Activated naive CD4-positive, alpha-beta T cell treated with anti-CD3 and anti-CD28 coated beads, Interleukin-2, amount 10 ng/mL, durations not matched to agents 7 days and 5 days (primary cell): ENCODE results near the gene MS4A10.

Experiments used
- CTCF ChIA-PET: fragments of 350-600 bp; sonication (Branson Sonifier 250); formaldehyde crosslinking; loops from one replicate; lab custom pipeline; 2021; ENCODE audit warnings: antibody characterized with exemption; lab: Charles Lee
- DNase-seq: peaks from one replicate; pipeline ENCODE4 v3.0.0-alpha.2; 2020
- H3K27ac Mint-ChIP-seq: one replicate; pipeline ENCODE4 v1.8.0; 2021; ENCODE audit warnings: mild to moderate bottlenecking, moderate library complexity, mixed read lengths
- H3K27me3 Mint-ChIP-seq: one replicate; pipeline ENCODE4 v1.8.0; 2021; ENCODE audit warnings: mild to moderate bottlenecking, mixed read lengths
- H3K36me3 Mint-ChIP-seq: one replicate; pipeline ENCODE4 v1.8.0; 2021; ENCODE audit warnings: mixed read lengths
- H3K4me1 Mint-ChIP-seq: one replicate; pipeline ENCODE4 v1.8.0; 2021; ENCODE audit warnings: mixed read lengths
- H3K4me3 Mint-ChIP-seq: one replicate; pipeline ENCODE4 v1.8.0; 2021; ENCODE audit warnings: mild to moderate bottlenecking, moderate library complexity, mixed read lengths
- H3K9me3 Mint-ChIP-seq: one replicate; pipeline ENCODE4 v1.8.0; 2021; ENCODE audit warnings: mixed read lengths

Gene MS4A10

GRCh38 chr11:60831501-60832079, 46.5 kb downstream of the MS4A10 start:
- Mint-ChIP-seq H3K4me3 (no peak overlapping the region), H3K27me3 (peaks cover 34% of the 10 kb centered on the region), H3K4me1 (peaks cover 13% of the 10 kb centered on the region), H3K9me3 (no peaks in the 10 kb centered on the region), H3K27ac (no peak overlapping the region), H3K36me3 (no peaks in the 10 kb centered on the region)
- CTCF ChIA-PET, result interaction anchor here (0.7 to 8.5 kb wide), 32 partner anchors 10 to 554 kb away, joined by 3 to 178 read pairs (median 4); partner anchors contain the start of genes CCDC86, PRPF19 and ZP1
- DNase-seq, result no peak

DNA sequence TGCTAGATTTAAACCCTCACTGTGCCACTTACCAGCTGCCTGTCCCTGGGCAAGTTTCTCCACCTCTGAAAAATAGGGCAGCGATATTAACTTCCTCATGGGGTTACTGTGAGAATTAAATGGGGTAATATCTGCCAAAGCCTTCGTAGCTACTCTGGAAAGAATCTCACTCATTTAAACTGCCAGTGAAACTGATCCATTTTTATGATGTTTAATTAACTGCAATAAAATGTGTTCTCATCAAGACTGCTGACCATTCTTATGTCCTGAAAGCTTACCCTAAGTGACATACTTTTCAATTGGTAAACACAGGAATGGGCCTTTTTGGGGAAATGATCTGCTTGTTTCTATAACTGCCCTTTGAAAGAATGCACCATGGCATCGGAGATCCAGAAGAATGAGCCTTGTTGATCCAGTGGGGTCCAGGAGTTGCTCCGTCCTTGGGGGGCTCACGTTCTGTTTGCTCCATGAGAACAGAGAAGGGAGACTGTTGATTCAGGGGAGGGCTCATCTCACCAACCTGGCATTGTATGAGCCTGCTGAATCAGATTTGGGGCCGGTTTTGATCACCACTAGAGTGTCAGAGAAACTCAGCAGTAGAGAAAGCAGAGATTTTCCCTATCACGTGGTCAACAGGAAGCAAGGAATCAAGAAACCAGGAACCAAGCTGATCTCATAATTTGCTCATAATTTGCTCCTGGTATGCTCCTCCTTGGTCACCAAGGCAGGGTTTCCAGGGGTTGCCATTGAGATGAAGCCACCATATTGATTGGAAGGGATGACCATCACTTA, 49.8 kb downstream of the MS4A10 start:
- H3K27me3 Mint-ChIP-seq, result peaks cover 27% of the 10 kb centered on the region
- H3K36me3 Mint-ChIP-seq, result no peaks in the 10 kb centered on the region
- CTCF ChIA-PET, result interaction anchor here (3.1 kb wide), 1 partner anchor 53 kb away, joined by 12 read pairs; no protein-coding TSS in a partner anchor
- no peak for DNase-seq
- H3K9me3 Mint-ChIP-seq, result no peaks in the 10 kb centered on the region
- no peak overlapping the region for H3K27ac Mint-ChIP-seq
- H3K4me1 Mint-ChIP-seq, result peaks cover 18% of the 10 kb centered on the region
- H3K4me3 Mint-ChIP-seq, result no peak overlapping the region

DNA sequence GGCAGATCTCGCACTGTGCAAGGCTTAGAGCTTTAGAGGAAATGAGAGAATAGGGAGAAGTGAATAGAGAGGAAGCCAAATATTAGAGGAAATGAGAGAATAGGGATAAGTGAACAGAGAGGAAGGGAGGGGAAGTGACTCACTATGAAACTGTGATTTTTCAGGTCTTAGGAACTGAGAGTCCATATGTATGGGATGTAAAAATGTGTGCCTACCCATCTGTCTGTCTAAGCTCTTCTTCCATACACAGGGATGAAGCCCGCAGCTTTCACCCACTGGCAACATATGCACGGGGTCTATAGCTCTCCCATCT, 50.4 kb downstream of the MS4A10 start:
- H3K27ac Mint-ChIP-seq, result no peak overlapping the region
- CTCF ChIA-PET, result interaction anchor here (3.1 kb wide), 1 partner anchor 52 kb away, joined by 12 read pairs; no protein-coding TSS in a partner anchor
- DNase-seq, result no peak

GRCh38 chr11:60836866-60837515, 51.9 kb downstream of the MS4A10 start:
- Mint-ChIP-seq H3K27me3 (peaks cover 26% of the 10 kb centered on the region), H3K27ac (no peak overlapping the region), H3K9me3 (peaks cover 1% of the 10 kb centered on the region), H3K36me3 (no peaks in the 10 kb centered on the region), H3K4me1 (peaks cover 31% of the 10 kb centered on the region), H3K4me3 (no peak overlapping the region)
- no peak for DNase-seq
- CTCF ChIA-PET, result interaction anchor here (1.9 kb wide), 1 partner anchor 52 kb away, joined by 15 read pairs; no protein-coding TSS in a partner anchor

More for the DNA sequence above, 50.4 kb downstream of the MS4A10 start:
- Mint-ChIP-seq H3K4me1 (peaks cover 21% of the 10 kb centered on the region), H3K4me3 (no peak overlapping the region), H3K9me3 (no peaks in the 10 kb centered on the region), H3K27me3 (peaks cover 27% of the 10 kb centered on the region), H3K36me3 (no peaks in the 10 kb centered on the region)

GRCh38 chr11:60838132-60838531, 53.0 kb downstream of the MS4A10 start:
- DNase-seq, result no peak
- CTCF ChIA-PET, result interaction anchor here (0.9 to 1.9 kb wide), 3 partner anchors 50 to 63 kb away, joined by 3 to 15 read pairs (median 3); no protein-coding TSS in a partner anchor
- no peak overlapping the region for H3K27ac Mint-ChIP-seq

GRCh38 chr11:60840470-60841430, 55.6 kb downstream of the MS4A10 start:
- no peak for DNase-seq

More at GRCh38 chr11:60838132-60838531, 53.0 kb downstream of the MS4A10 start:
- Mint-ChIP-seq H3K9me3 (peaks cover 1% of the 10 kb centered on the region), H3K4me1 (peaks cover 36% of the 10 kb centered on the region), H3K4me3 (no peak overlapping the region), H3K27me3 (peaks cover 22% of the 10 kb centered on the region), H3K36me3 (no peaks in the 10 kb centered on the region)

GRCh38 chr11:60841797-60842667, 56.9 kb downstream of the MS4A10 start, which contains the start of gene CCDC86:
TSS of gene CCDC86 (plus strand) at chr11:60842113. CDS start at chr11:60842125, 12 bp downstream.
- Mint-ChIP-seq H3K27me3 (peaks cover 9% of the 10 kb centered on the region), H3K36me3 (peaks cover 4% of the 10 kb centered on the region), H3K9me3 (peaks cover 1% of the 10 kb centered on the region), H3K27ac (peak within 1 kb of the TSS; percentile 90), H3K4me3 (peak within 1 kb of the TSS; percentile 87), H3K4me1 (peaks cover 47% of the 10 kb centered on the region)
- peak; percentile 98 for DNase-seq
- CTCF ChIA-PET, result interaction anchor here (1.0 to 8.5 kb wide), 3 partner anchors 11 to 57 kb away, joined by 3 to 47 read pairs (median 11); no protein-coding TSS in a partner anchor

More at GRCh38 chr11:60840470-60841430, 55.6 kb downstream of the MS4A10 start:
- peak overlapping the region; percentile 90 for H3K27ac Mint-ChIP-seq
- peaks cover 10% of the 10 kb centered on the region for H3K27me3 Mint-ChIP-seq
- H3K4me1 Mint-ChIP-seq, result peaks cover 52% of the 10 kb centered on the region
- CTCF ChIA-PET, result interaction anchor here (8.5 kb wide), 1 partner anchor 10 kb away, joined by 47 read pairs; no protein-coding TSS in a partner anchor
- H3K36me3 Mint-ChIP-seq, result peaks cover 4% of the 10 kb centered on the region
- H3K9me3 Mint-ChIP-seq, result peaks cover 1% of the 10 kb centered on the region
- H3K4me3 Mint-ChIP-seq, result peak overlapping the region; percentile 19

- peak overlapping the region; percentile 90 for H3K27ac Mint-ChIP-seq
- CTCF ChIA-PET, result interaction anchor here (1.0 to 8.5 kb wide), 3 partner anchors 12 to 56 kb away, joined by 3 to 47 read pairs (median 11); no protein-coding TSS in a partner anchor
- peaks cover 5% of the 10 kb centered on the region for H3K27me3 Mint-ChIP-seq
- peaks cover 43% of the 10 kb centered on the region for H3K4me1 Mint-ChIP-seq
- peak overlapping the region; percentile 87 for H3K4me3 Mint-ChIP-seq
- no peak for DNase-seq
- peaks cover 7% of the 10 kb centered on the region for H3K36me3 Mint-ChIP-seq
- peaks cover 1% of the 10 kb centered on the region for H3K9me3 Mint-ChIP-seq
Observed at GRCh38 chr11:60842668-60843600, 57.8 kb downstream of the MS4A10 start.

GRCh38 chr11:60844045-60844869, 59.1 kb downstream of the MS4A10 start:
- peak overlapping the region; percentile 65 for H3K27ac Mint-ChIP-seq

DNA sequence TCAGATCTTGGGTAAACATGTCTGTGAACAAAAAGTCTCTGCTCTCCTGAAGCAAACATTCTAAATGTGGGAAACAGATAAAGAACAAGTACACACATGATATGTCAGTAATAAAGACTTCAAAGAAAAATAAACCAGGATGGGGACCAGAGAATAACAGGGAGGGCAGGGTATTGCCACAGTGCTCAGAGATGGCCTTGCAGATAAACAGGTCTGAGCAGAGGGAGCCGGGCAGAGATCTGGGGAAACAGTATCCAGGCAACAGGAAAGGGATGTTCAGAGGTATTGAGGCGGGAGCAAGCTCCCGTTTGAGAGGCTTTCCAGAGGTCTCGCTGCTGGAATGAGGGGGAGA, 59.7 kb downstream of the MS4A10 start:
- Mint-ChIP-seq H3K27ac (peak overlapping the region; percentile 52), H3K4me3 (peak overlapping the region; percentile 27), H3K9me3 (peaks cover 1% of the 10 kb centered on the region), H3K4me1 (peaks cover 43% of the 10 kb centered on the region), H3K27me3 (peaks cover 5% of the 10 kb centered on the region), H3K36me3 (peaks cover 8% of the 10 kb centered on the region)
- CTCF ChIA-PET, result interaction anchor here (8.5 kb wide), 1 partner anchor 14 kb away, joined by 47 read pairs; no protein-coding TSS in a partner anchor
- no peak for DNase-seq

More at GRCh38 chr11:60844045-60844869, 59.1 kb downstream of the MS4A10 start:
- H3K27me3 Mint-ChIP-seq, result peaks cover 5% of the 10 kb centered on the region
- peaks cover 8% of the 10 kb centered on the region for H3K36me3 Mint-ChIP-seq
- H3K4me3 Mint-ChIP-seq, result peak overlapping the region; percentile 87
- peaks cover 1% of the 10 kb centered on the region for H3K9me3 Mint-ChIP-seq
- CTCF ChIA-PET, result interaction anchor here (1.0 to 8.5 kb wide), 3 partner anchors 13 to 55 kb away, joined by 3 to 47 read pairs (median 11); no protein-coding TSS in a partner anchor
- DNase-seq, result no peak
- peaks cover 43% of the 10 kb centered on the region for H3K4me1 Mint-ChIP-seq

GRCh38 chr11:60845338-60845737, 60.2 kb downstream of the MS4A10 start:
- no peak overlapping the region for H3K27ac Mint-ChIP-seq
- no peak overlapping the region for H3K4me3 Mint-ChIP-seq
- no peak for DNase-seq
- CTCF ChIA-PET, result interaction anchor here (1.0 to 8.5 kb wide), 2 partner anchors 14 to 54 kb away, joined by 4 to 47 read pairs; no protein-coding TSS in a partner anchor
- peaks cover 42% of the 10 kb centered on the region for H3K4me1 Mint-ChIP-seq
- H3K27me3 Mint-ChIP-seq, result peaks cover 5% of the 10 kb centered on the region
- peaks cover 8% of the 10 kb centered on the region for H3K36me3 Mint-ChIP-seq
- peaks cover 1% of the 10 kb centered on the region for H3K9me3 Mint-ChIP-seq
